Measurements from ENCODE around the gene PPA2. TPM values are rescaled to one million over a fixed set of nuclear protein-coding genes. Genes with fewer than 3 reads are reported as not detected.
"Not testable (repeated sequence)": the region's sequence is repeated elsewhere in the genome, so short reads cannot be mapped to it uniquely, and the experiment has no call there.

The PPA2 gene
- 76.3 TPM for total RNA-seq

DNA sequence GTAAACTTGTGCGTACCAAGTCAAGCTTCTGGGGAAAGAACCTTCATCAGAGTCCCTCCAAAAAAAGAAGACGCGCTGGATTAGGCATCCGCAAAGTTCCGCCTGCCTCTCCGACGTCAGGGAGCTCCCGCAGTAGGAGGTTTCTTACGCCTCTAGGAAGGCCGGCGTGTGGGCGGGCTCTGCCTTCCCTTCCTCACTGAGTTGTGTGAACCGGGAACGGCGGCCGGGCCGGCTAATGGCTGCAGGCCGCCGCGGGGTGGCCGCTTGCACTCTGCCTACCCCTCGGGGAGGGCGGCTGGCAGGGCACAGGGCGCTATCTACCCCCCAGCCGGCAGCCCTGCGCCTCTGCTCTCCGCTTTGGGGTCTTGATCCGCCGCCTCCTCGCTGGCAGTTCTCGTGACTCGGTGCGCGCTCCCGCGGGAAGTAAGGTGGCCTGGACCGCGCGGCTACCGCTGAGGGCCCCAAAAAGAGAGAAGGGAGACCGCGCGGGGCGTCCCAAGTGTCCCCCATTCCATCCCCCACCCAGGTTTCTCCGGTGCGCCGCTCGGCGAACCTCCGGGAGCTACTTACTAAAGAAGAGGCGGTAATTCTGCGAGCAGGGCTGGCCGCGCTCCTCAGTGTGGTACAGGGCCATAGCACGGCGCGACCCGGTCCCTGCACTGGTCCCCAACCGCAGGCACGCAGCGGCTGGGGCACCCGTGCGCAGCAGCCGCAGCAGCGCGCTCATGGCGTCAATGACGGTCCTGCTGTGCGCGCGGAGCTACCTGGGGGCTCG, at the start of gene PPA2:
TSS of gene PPA2 (minus strand) at position 739 of the 775 bp plus-strand sequence. CDS start at position 727, 12 bp downstream.
- DNase-seq: peak; percentile 76

DNA sequence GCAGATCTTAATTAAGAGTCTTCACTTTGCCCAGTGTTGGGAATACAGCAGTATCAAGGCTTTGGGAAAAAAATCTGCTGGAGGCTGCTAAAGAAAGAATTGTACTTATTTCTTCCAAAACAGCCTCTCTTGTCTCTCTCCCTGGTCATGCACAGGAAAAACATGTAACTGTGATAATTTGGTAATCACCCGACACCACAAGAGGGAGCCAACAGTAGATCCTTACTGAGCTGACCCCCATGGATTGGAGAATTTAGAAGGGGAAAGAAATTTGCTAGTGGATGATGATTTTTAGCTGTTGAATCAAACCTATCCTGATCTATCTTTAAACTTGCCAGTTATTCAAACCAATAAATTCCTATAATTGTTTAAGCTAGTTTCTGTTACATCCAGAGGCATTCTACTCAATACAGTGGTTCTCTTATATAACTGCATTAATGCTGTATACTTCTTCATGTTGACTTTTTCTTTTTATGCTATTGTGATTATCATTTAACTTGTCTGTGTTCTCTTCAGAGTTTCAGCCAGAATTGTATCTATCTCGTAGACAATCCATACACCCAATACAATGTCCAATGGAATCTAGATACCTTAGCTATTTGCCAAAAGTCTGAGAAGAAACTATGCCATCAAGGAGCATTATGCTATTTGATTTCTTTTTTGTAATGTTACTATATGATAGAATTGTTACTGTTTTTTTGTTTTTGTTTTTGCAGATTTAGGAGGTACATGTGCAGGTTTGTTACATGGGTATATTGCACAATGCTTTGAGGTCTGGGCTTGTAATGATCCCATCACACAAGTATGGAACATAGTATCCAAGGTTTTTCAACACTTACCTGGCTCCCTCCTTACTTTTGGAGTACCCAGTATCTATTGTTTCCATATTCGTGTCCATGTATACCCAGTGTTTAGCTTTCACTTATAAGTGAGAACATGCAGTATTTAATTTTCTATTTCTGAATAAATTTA, 47.2 kb upstream of the PPA2 start:
- peak; percentile 13 for DNase-seq

DNA sequence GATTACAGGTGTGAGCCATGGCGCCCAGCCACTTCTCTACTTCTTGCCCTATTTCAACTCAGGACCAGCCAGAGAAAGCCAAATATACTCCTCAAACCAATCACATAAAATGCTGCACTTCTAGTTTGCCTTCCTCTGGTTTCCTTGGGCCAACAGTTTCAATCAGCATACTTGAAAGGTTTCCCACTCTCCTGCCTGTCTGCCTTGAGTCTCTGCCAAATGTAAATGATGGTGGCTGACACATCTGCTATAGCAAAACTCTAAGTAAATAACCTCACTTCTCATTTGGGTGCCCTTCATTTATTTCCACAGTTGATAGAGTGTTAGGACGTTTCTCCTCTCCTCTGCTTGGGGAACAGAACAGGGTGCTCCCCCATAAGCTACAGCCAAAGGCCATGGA, 36.4 kb upstream of the PPA2 start:
- DNase-seq: no peak

DNA sequence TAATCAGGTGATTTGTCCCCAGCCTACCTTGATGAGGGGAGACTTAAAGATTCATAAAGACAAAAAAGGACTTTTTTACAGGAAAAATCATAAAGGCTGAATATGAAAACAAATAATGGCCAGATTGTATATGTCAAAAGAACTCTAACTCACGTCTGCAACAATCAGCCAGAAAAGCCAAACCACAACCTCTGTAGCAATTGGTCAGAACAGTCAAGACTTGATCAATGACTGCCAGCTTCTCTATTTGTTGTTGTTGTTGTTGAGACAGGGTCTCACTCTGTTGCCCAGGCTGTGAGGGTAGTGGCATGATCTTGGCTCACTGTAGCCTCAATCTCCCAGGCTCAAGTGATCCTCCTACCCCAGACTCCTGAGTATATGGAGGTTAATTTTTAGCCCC, 35.9 kb upstream of the PPA2 start:
- no peak for DNase-seq

GRCh38 chr4:105509291-105509690, 35.4 kb upstream of the PPA2 start:
- DNase-seq: no peak

- no peak for DNase-seq
These were observed 30.9 kb upstream of the PPA2 start for GRCh38 chr4:105504744-105505143.

- no peak for DNase-seq
These were observed 29.6 kb upstream of the PPA2 start for GRCh38 chr4:105503484-105503883.

GRCh38 chr4:105496899-105497298, 23.0 kb upstream of the PPA2 start:
- no peak for DNase-seq

DNA sequence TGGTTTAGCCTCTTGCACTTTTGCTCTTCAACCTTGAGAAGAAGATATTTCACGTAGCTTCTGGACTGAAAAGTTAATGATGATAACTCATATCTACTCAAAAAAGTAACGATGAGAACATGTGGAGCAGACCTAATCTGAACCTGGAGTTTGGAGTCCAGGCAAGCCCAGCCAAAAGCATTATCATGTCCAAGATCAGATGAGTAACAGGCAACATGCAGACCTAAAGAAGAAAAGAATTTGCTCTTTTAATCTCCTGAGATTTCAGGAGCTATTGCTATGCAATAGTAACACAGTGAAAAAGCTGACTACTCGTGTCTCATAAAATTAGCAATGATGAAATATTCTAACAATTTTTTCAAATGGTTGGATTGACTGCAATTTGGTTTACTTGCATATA, 21.8 kb upstream of the PPA2 start:
- DNase-seq: no peak

- no peak for DNase-seq
These were observed 16.7 kb upstream of the PPA2 start for GRCh38 chr4:105490523-105490922.

- no peak for DNase-seq
These were observed 10.0 kb upstream of the PPA2 start for GRCh38 chr4:105483840-105484239.

GRCh38 chr4:105474099-105474518, 247 bp upstream of the PPA2 start:
- peak; percentile 74 for DNase-seq

DNA sequence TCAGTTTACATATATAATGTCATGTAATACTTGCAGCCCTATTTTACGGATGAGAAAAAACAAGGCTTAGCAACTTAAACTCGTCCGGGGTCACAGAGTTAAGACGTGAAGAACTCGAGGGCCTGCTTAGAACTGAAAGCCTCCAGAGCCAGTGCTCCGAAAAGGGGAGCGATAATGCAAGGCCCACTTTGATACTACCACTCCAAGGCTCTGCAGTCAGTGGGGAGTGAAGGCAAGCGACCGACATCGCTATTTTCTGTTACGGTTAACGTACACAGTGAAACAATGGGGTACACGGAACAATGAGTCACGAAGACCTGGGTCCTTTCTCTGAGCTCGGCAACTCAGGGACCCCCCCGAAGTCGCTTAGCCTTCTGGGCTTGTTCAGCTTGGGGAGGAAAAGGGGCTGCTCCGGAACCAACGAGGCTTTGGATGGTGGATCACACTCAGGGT, 965 bp downstream of the PPA2 start:
- peak; percentile 51 for DNase-seq

GRCh38 chr4:105471566-105472176, 2.2 kb downstream of the PPA2 start:
- DNase-seq: peak; percentile 49

DNA sequence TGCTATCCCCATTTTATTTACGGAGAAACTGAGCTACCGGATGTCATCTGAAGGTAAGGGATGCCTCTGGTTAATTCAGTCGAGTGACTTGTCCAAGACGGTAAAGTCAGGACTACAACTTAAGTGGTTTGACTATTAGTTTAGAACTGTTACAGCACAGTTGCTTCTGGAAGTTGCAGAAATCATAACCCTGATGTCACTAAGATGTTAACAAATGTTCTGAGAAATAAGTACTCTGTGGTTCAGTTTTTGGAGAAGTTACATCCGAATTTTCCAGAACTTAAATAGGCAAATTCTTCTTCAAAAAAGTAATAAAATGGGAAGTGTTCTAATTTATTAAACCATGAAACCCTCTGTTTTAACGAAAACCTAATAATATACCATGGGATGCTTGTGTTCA, 3.1 kb downstream of the PPA2 start:
- DNase-seq: no peak

DNA sequence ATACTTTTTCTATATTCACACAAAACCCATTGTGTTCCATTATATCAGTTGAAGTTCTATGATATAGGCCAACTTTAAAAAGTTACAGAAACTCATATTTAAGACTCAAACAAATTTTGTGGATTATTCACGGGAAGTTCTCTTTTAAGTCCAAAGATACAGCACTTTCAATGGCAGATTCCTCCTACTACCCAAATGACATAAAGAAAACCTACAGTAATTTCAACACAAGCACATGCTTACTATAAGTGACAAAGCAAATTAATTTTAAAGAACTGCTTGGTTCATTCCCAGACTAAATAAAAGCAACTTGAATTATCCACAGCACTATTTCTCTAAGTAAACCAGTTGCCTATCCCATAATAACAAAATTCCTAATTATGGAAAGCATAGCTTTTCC, 4.1 kb downstream of the PPA2 start:
- DNase-seq: no peak

GRCh38 chr4:105466580-105466979, 7.3 kb downstream of the PPA2 start:
- DNase-seq: no peak

- DNase-seq: not testable (repeated sequence)
These were observed 9.3 kb downstream of the PPA2 start for GRCh38 chr4:105464563-105464962.

DNA sequence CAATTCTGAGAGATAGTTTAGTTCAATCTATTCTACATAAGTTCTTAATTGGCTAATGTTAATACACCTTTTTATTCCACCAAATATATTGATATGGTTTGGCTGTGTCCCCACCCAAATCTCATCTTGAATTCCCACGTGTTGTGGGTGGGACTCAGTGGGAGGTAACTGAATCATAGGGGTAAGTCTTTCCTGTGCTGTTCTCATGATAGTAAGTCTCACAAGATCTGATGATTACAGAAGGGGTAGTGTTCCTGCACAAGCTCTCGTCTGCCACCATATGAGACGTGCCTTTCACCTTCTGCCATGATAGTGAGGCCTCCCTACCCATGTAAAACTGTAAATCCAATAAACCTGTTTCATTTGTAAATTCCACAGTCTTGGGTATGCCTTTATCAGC, 11.3 kb downstream of the PPA2 start:
- no peak for DNase-seq

GRCh38 chr4:105461621-105462382, 12.1 kb downstream of the PPA2 start:
- DNase-seq: no peak

GRCh38 chr4:105461221-105461620, 12.6 kb downstream of the PPA2 start:
- DNase-seq: no peak

GRCh38 chr4:105460306-105460705, 13.6 kb downstream of the PPA2 start:
- DNase-seq: no peak

All from skin of body (tissue), 2 donors.